Psoas muscle (tissue), 8 donors: ENCODE data around the gene IL2. TPM values are rescaled to one million over a fixed set of nuclear protein-coding genes. Genes with fewer than 3 reads are reported as not detected.

Experiments
- ATAC-seq, 4 donors: fragments of 200-7000 bp; cut with Tn5 transposase; one replicate each; pipeline ENCODE4 v1.9.1; 2020; ENCODE audit warnings: moderate library complexity in 3 of 4, mild to moderate bottlenecking in 2 of 4
- DNase-seq, 2 donors: peaks; one replicate each; pipeline ENCODE4 v3.0.0-alpha.2; 2020
- H3K27ac ChIP-seq: fragments of 200-600 bp; one replicate; pipeline ENCODE4 v1.8.0; 2022
- H3K27me3 ChIP-seq, 3 donors: fragments of 200-600 bp in 1 of 3; one replicate each; pipeline versions ENCODE4 v1.6.1 to v1.8.0; 2013 to 2022; ENCODE audit warnings: low read length in 2 of 3, mild to moderate bottlenecking in 2 of 3, moderate library complexity in 1 of 3; ENCODE audit not compliant: insufficient read depth in 3 of 3
- H3K36me3 ChIP-seq, 2 donors: fragments of 200-600 bp in 1 of 2; one replicate each; pipeline versions ENCODE4 v1.6.1 to v1.8.0; 2013 to 2022; ENCODE audit warnings: low read depth in 1 of 2, mild to moderate bottlenecking in 1 of 2, moderate library complexity in 1 of 2; ENCODE audit not compliant: insufficient read depth in 1 of 2
- H3K4me1 ChIP-seq: fragments of 200-600 bp; one replicate; pipeline ENCODE4 v1.8.0; 2022
- H3K4me3 ChIP-seq: fragments of 200-600 bp; one replicate; pipeline ENCODE4 v1.8.0; 2022; ENCODE audit warnings: mild to moderate bottlenecking
- H3K9me3 ChIP-seq: fragments of 200-600 bp; one replicate; pipeline ENCODE4 v1.8.0; 2022
- CTCF ChIP-seq: fragments of 200-600 bp; IDR thresholded peaks from one replicate; pipeline ENCODE4 v1.8.0; 2022; ENCODE audit warnings: antibody characterized with exemption
- WGBS, 3 donors: extraction: QIAGEN DNeasy Blood & Tissue Kit; methylation state at CpG; one replicate each; pipeline versions ENCODE4 v1.1.6 to v1.1.7; 2013; 5-methylcytosine and 5-hydroxymethylcytosine counted together
- intact Hi-C, 2 donors: fragments of 100-400 bp; cut with DNase I; formaldehyde crosslinking; loops; one replicate each; pipeline versions ENCODE4 v1.11.0 to v1.14.2; 2022
- polyA plus RNA-seq, 3 donors: library from polyadenylated mRNA; stranded (reverse); fragments of 200-250 nt; gene quantifications; one replicate each; pipeline ENCODE4 v1.2.3, GENCODE V29; 2013
- total RNA-seq, 4 donors: library from RNA; stranded (reverse); fragmentation: NEBNext Ultra II Directional in 2 of 4; extraction: Animal tissue kit (Norgen Biotek cat#: 25700) in 2 of 4; gene quantifications; one replicate each; pipeline versions ENCODE4 v1.2.1 to v1.2.4, GENCODE V29; 2021 to 2023
- donor health status: healthy with polysubstance abuse.
- donor health status: DM: no; HTN: no; CAD: no; lungs with moderate emphysema.
- donor health status: Bipolar disorder and iron deficiency.
- donor health status: healthy.
- donor health status: DM: yes; HTN: yes; CAD: no.
- donor health status: DM: no; HTN: no; CAD: no.
- donor health status: DM: no; HTN: no; CAD: no.
- donor health status: DM: yes; HTN: yes; CAD: no.

The IL2 gene
- total and polyA plus RNA-seq, 7 donors, result not detected

DNA sequence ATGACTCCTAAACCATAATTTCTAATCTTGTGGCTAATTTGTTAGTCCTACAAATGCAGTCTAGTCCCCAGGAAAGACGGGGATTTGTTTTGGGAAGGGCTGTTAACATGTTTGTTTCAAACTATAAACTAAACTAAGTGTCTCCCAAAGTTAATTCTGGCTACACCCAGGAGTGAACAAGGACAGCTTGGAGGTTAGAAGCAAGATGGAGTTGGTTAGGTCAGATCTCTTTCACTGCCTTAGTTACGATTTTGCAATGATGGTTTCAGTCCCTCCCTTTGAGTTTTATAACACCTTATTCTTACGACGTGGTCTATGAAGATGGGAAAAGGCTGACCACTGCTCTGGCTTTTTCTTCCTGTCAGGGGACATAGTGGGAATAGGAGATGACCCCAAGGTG, 27.0 kb upstream of the IL2 start:
- DNase-seq, result no peak
- no peak for TF ChIP-seq CTCF
- Histone ChIP-seq H3K27ac (no peak overlapping the region), H3K4me1 (no peaks in the 10 kb centered on the region), H3K27me3 (no peaks in the 10 kb centered on the region), H3K9me3 (peaks cover 3% of the 10 kb centered on the region), H3K36me3 (no peaks in the 10 kb centered on the region), H3K4me3 (no peak overlapping the region)
- 51 to 68% (median 52%) methylated on average over 4 of the region's 4 CpGs for WGBS, 3 donors
- intact Hi-C loops, result no loop called here
- no peak for ATAC-seq

- no peaks in the 10 kb centered on the region for H3K36me3 ChIP-seq
- DNase-seq, result no peak
- H3K27me3 ChIP-seq, result no peaks in the 10 kb centered on the region
- no peak for ATAC-seq
- no peaks in the 10 kb centered on the region for H3K4me1 ChIP-seq
- no peak for TF ChIP-seq CTCF
- peaks cover 1% of the 10 kb centered on the region for H3K9me3 ChIP-seq
- intact Hi-C loops, result no loop called here
- no peak overlapping the region for H3K27ac ChIP-seq
- WGBS, 3 donors, result 74 to 82% (median 78%) methylated on average over 4 of the region's 4 CpGs
- no peak overlapping the region for H3K4me3 ChIP-seq
These were observed 25.4 kb upstream of the IL2 start for GRCh38 chr4:122481766-122482405.

- 86 to 96% (median 94%) methylated on average over 1 of the region's 1 CpG for WGBS, 3 donors
- no peak for DNase-seq
- H3K27me3 ChIP-seq, result no peaks in the 10 kb centered on the region
- no peak for TF ChIP-seq CTCF
- no peaks in the 10 kb centered on the region for H3K36me3 ChIP-seq
- no peak overlapping the region for H3K27ac ChIP-seq
- no peaks in the 10 kb centered on the region for H3K9me3 ChIP-seq
- intact Hi-C loops, result no loop called here
- no peak for ATAC-seq
- no peak overlapping the region for H3K4me3 ChIP-seq
- no peaks in the 10 kb centered on the region for H3K4me1 ChIP-seq
These were observed 24.3 kb upstream of the IL2 start for GRCh38 chr4:122480655-122481487.

- intact Hi-C loops, result no loop called here
These were observed 23.5 kb upstream of the IL2 start for GRCh38 chr4:122479935-122480416.

More at GRCh38 chr4:122479935-122480416, 23.5 kb upstream of the IL2 start:
- no peaks in the 10 kb centered on the region for H3K9me3 ChIP-seq
- H3K27me3 ChIP-seq, result no peaks in the 10 kb centered on the region
- no peak overlapping the region for H3K27ac ChIP-seq
- no peak overlapping the region for H3K4me3 ChIP-seq
- no peaks in the 10 kb centered on the region for H3K4me1 ChIP-seq
- 65 to 76% (median 71%) methylated on average over 5 of the region's 5 CpGs for WGBS, 3 donors
- no peak for TF ChIP-seq CTCF
- DNase-seq (no peak), ATAC-seq (no peak)
- no peaks in the 10 kb centered on the region for H3K36me3 ChIP-seq
